Measurements from ENCODE around the gene CXCR4.
"Not testable (repeated sequence)": the region's sequence is repeated elsewhere in the genome, so short reads cannot be mapped to it uniquely, and the experiment has no call there.

CXCR4 gene

DNA sequence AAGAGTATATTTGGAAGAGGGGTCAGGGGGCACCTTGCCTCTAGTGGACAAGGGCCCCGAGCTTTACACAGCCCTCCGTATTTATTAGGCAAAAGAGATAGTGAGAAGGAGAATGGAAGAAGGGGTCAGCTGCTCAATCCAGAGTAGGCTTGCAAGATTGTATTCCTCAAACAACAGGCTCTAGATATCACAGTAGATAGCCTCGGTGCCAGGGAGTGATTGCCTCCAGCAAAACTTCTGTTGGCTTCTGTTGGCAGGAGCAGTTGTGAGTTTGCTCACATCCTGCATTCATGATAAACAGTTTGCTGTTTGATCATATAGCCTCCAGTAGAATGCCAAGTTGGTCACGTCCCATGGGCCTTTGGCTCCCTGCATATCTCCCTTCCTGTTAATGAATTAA lies 46.1 kb downstream of the CXCR4 start:
- DNase-seq = not testable (repeated sequence)

DNA sequence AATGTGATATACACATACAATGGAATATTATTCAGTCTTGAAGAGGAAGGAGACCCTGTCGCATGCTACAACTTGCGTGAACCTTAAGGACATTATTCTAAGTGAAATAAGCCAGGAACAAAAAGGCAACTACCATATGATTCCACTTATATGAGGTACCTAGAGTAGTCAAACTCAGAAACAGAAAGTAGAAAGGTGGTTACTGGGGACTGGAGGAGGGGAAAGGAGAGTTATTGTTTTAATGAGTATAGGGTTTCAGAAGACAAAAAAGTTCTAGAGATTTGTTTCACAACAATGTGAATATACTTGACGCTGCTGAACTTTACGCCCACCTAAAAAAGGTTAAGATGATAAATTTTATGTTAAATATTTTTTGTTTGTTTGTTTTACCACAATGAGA lies 47.0 kb downstream of the CXCR4 start:
- DNase-seq = no peak

DNA sequence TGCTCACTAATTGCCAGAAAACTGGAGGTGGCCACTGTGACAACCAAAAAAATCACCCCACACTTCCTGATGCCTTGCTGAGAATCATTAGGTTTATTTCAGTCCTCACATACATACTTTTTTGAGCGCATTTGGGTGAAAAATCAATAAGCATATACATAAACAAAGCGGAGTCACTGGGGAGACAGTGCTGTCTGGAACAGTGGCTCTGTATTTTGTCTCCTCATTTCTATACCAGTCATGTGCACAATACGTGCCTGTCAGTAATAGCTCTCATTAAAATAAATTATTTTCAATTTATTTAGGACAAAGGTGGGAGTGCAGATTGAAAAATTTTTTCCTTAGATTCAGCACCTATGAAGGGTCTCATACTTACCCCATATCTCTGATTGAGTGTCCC lies 48.2 kb downstream of the CXCR4 start:
- peak; percentile 45 for DNase-seq

DNA sequence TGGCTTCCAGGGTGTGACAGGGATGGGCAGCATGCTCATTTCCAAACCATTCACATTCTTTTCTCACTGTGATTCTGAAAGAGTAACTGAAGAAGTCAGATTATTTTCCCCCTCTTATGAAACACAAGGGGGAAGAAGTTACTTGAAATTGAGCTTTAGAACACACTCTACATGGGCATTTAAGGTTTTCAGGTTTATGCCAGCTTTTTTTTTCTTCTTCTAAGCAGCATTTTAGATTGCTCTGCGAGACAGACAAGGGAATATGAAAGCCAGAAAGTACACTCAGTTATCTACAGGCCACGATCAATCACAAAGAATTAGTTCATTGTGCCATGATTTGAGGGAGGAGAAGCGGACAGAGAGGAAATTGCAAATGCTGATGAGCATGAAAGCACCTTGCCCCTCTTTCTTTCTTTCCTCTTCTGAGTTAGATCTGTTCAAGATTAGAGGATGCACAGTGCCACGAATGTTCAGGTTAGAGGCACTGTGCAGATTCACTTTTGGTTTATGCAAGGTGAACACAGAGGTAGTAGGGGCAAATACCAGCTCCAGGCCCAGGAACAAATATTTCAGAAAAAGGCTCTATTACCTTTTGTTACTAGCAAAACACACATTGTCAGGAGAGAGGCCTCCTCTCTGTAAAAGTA lies 49.2 kb downstream of the CXCR4 start:
- peak; percentile 82 for DNase-seq

DNA sequence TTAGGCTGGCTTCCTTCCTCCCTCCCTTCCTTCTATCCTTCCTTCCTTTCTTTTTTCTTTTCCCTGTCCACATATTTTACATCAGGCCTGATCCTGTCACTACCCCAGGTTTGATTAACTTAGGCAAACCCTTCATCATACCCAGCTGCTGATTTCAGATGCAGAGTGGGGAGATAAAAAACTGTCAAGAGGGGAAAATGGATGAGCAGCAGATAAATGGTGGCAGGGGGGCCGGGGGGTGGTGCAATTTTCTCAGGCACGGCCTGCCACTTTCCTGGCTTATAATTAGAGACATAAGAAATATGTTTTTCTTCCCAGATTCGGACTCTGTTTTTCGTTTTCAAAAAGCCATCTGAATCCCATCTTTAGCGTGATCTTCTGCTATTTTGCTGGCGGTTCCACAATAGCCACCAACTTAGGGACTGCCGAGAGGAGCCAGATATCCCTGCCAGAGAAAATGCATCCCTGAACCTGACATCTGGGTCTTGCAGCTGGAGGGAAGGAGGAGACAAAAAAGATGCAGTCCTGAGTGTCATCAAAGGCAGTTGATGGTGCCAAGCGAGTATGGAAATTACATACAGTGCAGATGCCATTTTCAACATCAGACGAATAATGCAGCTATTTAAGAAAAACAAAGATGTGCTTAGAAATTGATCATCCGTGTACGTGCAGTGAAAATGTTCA lies 49.9 kb downstream of the CXCR4 start:
- no peak for DNase-seq

DNA sequence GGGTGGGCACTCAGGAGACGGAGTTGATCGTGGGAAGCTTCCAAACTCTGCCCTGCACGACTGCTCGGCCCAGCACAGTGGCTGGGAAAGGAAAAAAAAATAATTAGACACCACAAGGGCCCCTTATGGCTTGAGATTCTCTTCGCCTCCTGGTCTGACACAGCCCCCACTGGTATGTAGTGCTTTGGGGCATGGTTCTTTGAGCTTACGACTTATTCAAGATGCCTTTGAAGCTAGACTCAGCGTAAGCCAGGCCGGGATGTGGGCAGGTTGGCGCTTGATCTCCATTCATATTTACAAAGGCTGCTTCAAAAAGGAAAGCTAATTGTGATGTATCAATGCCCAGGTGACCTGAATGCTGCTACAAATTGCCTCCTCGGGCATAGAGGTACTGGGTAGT lies 50.5 kb downstream of the CXCR4 start:
- DNase-seq = peak; percentile 32

DNA sequence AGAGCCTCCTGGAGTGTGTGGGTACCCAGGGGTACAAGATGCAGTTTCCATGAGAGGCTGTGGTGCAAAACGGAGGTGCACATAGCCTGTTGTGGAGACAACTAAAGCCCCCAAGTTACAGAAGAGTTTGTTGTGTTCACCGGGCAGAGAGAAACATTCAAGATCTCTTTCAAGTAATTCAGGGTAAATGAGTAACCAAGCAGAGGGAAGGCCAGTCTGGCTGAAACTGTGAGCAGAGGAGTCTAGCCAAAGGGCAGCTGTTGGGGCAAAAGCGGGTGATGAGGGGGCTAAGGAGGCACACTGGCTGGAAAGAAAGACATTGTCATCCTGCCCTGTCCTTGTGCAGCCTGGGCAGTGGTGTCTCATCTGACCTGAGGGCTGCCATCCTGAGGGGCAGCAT lies 52.0 kb downstream of the CXCR4 start:
- DNase-seq = no peak

DNA sequence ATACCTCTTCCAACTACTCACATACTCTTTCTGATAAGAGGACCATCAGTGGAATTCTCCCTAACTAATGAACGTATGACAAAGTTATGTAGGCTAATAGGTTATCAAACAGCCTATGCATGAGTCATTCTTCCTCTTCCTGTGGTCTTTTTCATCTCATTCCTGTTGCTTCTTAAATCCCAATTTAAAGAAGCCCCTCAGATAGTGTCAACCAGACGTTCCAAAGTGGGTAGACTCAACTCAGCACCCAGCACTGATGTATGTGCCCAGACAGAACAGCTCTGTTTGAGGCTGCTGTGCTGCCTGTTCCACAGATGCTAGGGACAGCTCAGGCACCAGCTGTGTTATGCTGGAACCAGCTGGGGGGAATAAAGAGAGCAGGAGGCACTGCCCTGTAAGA lies 52.6 kb downstream of the CXCR4 start:
- DNase-seq = peak; percentile 45

Measured in eye (tissue), 1 donor.